Thyroid gland (tissue), 4 donors: ENCODE data around the gene ZNF608. TPM values are rescaled to one million over a fixed set of nuclear protein-coding genes. Genes with fewer than 3 reads are reported as not detected.
A peak's percentile ranks its signal among the peaks of the same experiment; 100 is the strongest.

ENCODE experiments used
- DNase-seq, 2 donors: peaks; one replicate each; pipeline ENCODE4 v3.0.0-alpha.2; 2019
- H3K27ac ChIP-seq, 3 donors: fragments of 200-600 bp; sonication (generic); 1 replicate in 2 of 3; 2 replicates in 1 of 3; pipeline ENCODE4 v1.5.1; 2016 to 2019; ENCODE audit warnings: mild to moderate bottlenecking in 1 of 3, moderate library complexity in 1 of 3
- H3K27me3 ChIP-seq: fragments of 200-600 bp; sonication (generic); one replicate; pipeline ENCODE4 v1.5.1; 2019
- H3K36me3 ChIP-seq, 2 donors: fragments of 200-600 bp; sonication (generic); one replicate each; pipeline ENCODE4 v1.5.1; 2016 to 2019
- H3K4me1 ChIP-seq, 2 donors: fragments of 200-600 bp; sonication (generic); one replicate each; pipeline ENCODE4 v1.5.1; 2017 to 2019
- H3K4me3 ChIP-seq, 3 donors: fragments of 200-600 bp; sonication (generic); replicated peaks in 1 of 3; 1 replicate in 2 of 3; 2 replicates in 1 of 3; pipeline ENCODE4 v1.5.1; 2016; ENCODE audit warnings: mild to moderate bottlenecking in 1 of 3
- H3K9me3 ChIP-seq: fragments of 200-600 bp; sonication (generic); one replicate; pipeline ENCODE4 v1.5.1; 2017
- POLR2A ChIP-seq, 2 donors: fragments of 450-650 bp; IDR thresholded peaks; one replicate each; pipeline ENCODE4 v1.6.1; 2017; ENCODE audit warnings: antibody characterized with exemption in 2 of 2, mild to moderate bottlenecking in 2 of 2, moderate library complexity in 1 of 2
- WGBS, 2 donors: methylation state at CpG; one replicate each; pipeline ENCODE4 v1.1.5; 2017; 5-methylcytosine and 5-hydroxymethylcytosine counted together
- intact Hi-C: fragments of 100-400 bp; cut with DNase I; formaldehyde crosslinking; loops from one replicate; pipeline ENCODE4 v1.15.1; 2023
- total RNA-seq, 4 donors: library from RNA; depleted of rRNA; stranded (reverse); fragments of >200 nt; gene quantifications; one replicate each; pipeline ENCODE4 v1.2.3, GENCODE V29; 2016
- TF ChIP-seq, protein P1 (sequence below), 6 experiments: fragments of 200-600 bp in 3 of 6; fragments of 450-650 bp in 3 of 6; sonication (generic) in 3 of 6; IDR thresholded peaks; one replicate each; pipeline ENCODE4 v1.5.1; 2016 to 2019; ENCODE audit warnings: antibody characterized with exemption in 6 of 6, mild to moderate bottlenecking in 2 of 6, inconsistent platforms in 1 of 6, moderate library complexity in 1 of 6

ZNF608 gene
- total RNA-seq, 4 donors from 2014 or later = 32.0 to 60.2 (median 36.8) TPM

- Histone ChIP-seq H3K4me1 (peaks cover 48 to 52% of the 10 kb centered on the region in 2 donors), H3K9me3 (no peaks in the 10 kb centered on the region), H3K4me3 (no peak overlapping the region), H3K27me3 (no peaks in the 10 kb centered on the region), H3K27ac (no peak overlapping the region), H3K36me3 (no peaks in the 10 kb centered on the region)
- no peak for DNase-seq
- TF ChIP-seq, protein P1, sequence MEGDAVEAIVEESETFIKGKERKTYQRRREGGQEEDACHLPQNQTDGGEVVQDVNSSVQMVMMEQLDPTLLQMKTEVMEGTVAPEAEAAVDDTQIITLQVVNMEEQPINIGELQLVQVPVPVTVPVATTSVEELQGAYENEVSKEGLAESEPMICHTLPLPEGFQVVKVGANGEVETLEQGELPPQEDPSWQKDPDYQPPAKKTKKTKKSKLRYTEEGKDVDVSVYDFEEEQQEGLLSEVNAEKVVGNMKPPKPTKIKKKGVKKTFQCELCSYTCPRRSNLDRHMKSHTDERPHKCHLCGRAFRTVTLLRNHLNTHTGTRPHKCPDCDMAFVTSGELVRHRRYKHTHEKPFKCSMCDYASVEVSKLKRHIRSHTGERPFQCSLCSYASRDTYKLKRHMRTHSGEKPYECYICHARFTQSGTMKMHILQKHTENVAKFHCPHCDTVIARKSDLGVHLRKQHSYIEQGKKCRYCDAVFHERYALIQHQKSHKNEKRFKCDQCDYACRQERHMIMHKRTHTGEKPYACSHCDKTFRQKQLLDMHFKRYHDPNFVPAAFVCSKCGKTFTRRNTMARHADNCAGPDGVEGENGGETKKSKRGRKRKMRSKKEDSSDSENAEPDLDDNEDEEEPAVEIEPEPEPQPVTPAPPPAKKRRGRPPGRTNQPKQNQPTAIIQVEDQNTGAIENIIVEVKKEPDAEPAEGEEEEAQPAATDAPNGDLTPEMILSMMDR (IDR thresholded peaks at IDR 0.05) = no peak
- TF ChIP-seq POLR2A (IDR thresholded peaks at IDR 0.05) = no peak
- intact Hi-C loops = no loop called here
- 92 to 94% methylated on average over 3 of the region's 3 CpGs for WGBS, 2 donors
These were observed 46.1 kb downstream of the ZNF608 start for GRCh38 chr5:124700333-124700732.

DNA sequence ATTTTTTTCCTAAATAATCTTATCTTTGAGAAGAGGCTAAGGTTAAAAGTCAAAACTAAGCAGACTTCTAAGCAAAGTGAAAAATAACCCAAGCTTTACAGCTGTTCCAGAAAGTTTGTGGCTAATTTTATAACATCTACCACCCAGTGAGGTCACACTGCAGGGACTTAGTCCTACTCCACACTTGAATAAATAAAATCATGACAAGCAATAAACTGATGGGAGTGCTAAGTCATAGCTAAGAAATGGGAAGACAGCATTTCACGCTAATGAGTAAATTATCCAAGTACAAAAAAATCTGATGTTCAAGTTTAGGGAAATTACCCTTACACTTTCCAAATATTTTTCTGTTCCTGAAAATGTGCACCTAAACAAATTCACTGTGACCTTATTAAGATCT is 47.7 kb downstream of the ZNF608 start:
- no peak overlapping the region for H3K4me3 ChIP-seq
- TF ChIP-seq, protein P1 (IDR thresholded peaks at IDR 0.05) = no peak
- no peak for TF ChIP-seq POLR2A (IDR thresholded peaks at IDR 0.05)
- 80 to 81% methylated on average over 1 of the region's 1 CpG for WGBS, 2 donors
- H3K27me3 ChIP-seq = no peaks in the 10 kb centered on the region
- no peaks in the 10 kb centered on the region for H3K9me3 ChIP-seq
- no peak for DNase-seq
- intact Hi-C loops = no loop called here
- H3K4me1 ChIP-seq = peaks cover 33 to 45% of the 10 kb centered on the region in 2 donors
- H3K36me3 ChIP-seq = no peaks in the 10 kb centered on the region
- peak overlapping the region; percentile 19 to 80 (median 39) for H3K27ac ChIP-seq

- 60 to 63% methylated on average over 4 of the region's 4 CpGs for WGBS, 2 donors
- intact Hi-C loops = no loop called here
- no peaks in the 10 kb centered on the region for H3K27me3 ChIP-seq
- no peak overlapping the region for H3K4me3 ChIP-seq
- TF ChIP-seq POLR2A (IDR thresholded peaks at IDR 0.05) = no peak
- TF ChIP-seq, protein P1 (IDR thresholded peaks at IDR 0.05) = no peak
- no peaks in the 10 kb centered on the region for H3K36me3 ChIP-seq
- peaks cover 29 to 41% of the 10 kb centered on the region in 2 donors for H3K4me1 ChIP-seq
- no peaks in the 10 kb centered on the region for H3K9me3 ChIP-seq
- no peak for DNase-seq
- peak overlapping the region; percentile 19 to 80 (median 39) for H3K27ac ChIP-seq
These were observed 48.4 kb downstream of the ZNF608 start for GRCh38 chr5:124697933-124698591.

- Histone ChIP-seq H3K36me3 (no peaks in the 10 kb centered on the region), H3K27ac (peak overlapping the region in 2 of 3 donors; percentile 39 to 80), H3K4me1 (peaks cover 30 to 42% of the 10 kb centered on the region in 2 donors), H3K9me3 (no peaks in the 10 kb centered on the region), H3K4me3 (no peak overlapping the region), H3K27me3 (no peaks in the 10 kb centered on the region)
- no peak for TF ChIP-seq POLR2A (IDR thresholded peaks at IDR 0.05)
- TF ChIP-seq, protein P1 (IDR thresholded peaks at IDR 0.05) = no peak
- intact Hi-C loops = no loop called here
- DNase-seq = no peak
- WGBS, 2 donors = 82 to 89% methylated on average over 1 of the region's 1 CpG
These were observed 48.9 kb downstream of the ZNF608 start for GRCh38 chr5:124697501-124697900.

DNA sequence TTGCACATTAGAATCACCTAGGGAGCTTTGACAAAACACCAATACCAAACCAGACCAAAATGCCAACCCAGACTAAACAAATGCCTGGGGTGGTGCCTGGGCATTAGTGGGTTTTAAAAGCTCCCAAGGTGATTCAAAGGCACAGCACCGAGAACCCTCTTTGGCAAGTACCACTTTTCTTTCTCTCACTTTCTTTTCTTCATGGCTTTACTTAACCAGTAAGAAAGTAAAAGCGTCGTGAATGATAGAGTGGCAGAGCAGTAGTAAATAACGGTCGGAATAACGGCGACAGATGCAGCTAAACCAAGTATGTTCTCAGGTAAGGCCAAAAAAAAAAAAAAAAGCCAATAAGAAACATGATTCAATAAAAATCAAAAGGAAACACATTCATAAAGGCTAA is 49.5 kb downstream of the ZNF608 start:
- Histone ChIP-seq H3K27me3 (no peaks in the 10 kb centered on the region), H3K27ac (peak overlapping the region in 1 of 3 donors; percentile 80), H3K36me3 (no peaks in the 10 kb centered on the region), H3K9me3 (no peaks in the 10 kb centered on the region), H3K4me3 (no peak overlapping the region), H3K4me1 (peaks cover 30 to 42% of the 10 kb centered on the region in 2 donors)
- 94% methylated on average over 7 of the region's 7 CpGs for WGBS, 2 donors
- intact Hi-C loops = no loop called here
- DNase-seq = no peak
- TF ChIP-seq POLR2A (IDR thresholded peaks at IDR 0.05) = no peak
- TF ChIP-seq, protein P1 (IDR thresholded peaks at IDR 0.05) = no peak
